HG03139 (cell line): Measurements from ENCODE around the gene CYP2A6.
"Not testable (repeated sequence)": the region's sequence is repeated elsewhere in the genome, so short reads cannot be mapped to it uniquely, and the experiment has no call there.

ENCODE experiments used
- ATAC-seq: cut with Tn5 transposase; IDR thresholded peaks from one replicate; pipeline ENCODE4 v1.9.1; 2021; ENCODE audit not compliant: unreplicated experiment

Gene CYP2A6

DNA sequence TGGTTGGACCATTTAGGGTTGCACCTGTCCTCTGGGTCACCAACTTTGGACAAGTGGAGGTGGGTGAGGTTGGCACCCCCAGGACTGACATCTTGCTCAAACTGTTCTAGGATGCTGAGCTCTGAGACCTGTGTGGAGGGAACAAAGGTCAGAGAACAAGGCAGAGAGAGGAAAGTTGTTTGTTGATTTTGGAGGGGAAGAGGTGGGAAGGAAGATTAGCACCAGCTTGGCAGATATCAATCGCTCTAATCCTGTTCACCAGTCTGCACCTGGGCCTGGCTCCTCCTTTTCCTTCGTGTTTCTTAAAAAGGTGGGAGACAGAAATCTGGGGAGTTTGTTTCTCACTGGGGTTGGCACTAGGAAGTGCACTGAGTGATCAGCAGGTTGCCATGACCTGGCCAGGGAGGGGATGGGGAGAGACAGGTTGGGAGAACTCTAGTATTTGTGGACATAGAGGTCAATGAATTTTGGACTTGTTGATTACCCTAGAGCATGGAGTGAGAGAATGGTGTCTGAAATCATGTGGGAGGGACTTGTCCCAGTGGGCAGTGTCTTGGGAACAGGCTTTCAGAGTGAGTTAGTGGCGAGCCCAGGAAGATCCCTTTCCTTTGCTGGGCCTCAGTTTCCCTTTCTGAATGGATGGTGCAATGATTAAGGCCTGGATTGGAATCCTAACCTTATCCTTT, 2.4 kb upstream of the CYP2A6 start:
- ATAC-seq = not testable (repeated sequence)

GRCh38 chr19:40846722-40847121, 3.5 kb downstream of the CYP2A6 start:
- ATAC-seq = not testable (repeated sequence)

- ATAC-seq = not testable (repeated sequence)
Observed at GRCh38 chr19:40843653-40844052, 6.6 kb downstream of the CYP2A6 start.

GRCh38 chr19:40842997-40843652, 7.1 kb downstream of the CYP2A6 start:
- ATAC-seq = not testable (repeated sequence)

DNA sequence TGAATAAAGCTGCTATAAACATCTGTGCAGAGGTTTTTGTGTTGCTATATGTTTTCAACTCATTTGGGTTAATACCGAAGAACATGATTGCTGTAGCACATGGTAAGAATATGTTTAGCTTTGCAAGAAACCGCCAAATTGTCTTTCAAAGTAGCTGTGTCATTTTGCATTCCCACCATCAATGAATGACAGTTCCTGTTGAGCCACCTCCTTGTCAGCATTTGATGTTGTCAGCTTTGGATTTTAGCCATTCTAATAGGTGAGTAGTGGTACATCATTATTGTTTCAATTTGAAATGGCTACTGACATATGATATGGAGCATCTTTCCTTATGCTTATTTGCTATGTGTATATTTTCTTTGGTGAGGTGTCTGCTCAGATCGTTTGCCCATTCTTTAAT, 8.2 kb downstream of the CYP2A6 start:
- not testable (repeated sequence) for ATAC-seq

- not testable (repeated sequence) for ATAC-seq
Observed at GRCh38 chr19:40838477-40838876, 11.8 kb downstream of the CYP2A6 start.

DNA sequence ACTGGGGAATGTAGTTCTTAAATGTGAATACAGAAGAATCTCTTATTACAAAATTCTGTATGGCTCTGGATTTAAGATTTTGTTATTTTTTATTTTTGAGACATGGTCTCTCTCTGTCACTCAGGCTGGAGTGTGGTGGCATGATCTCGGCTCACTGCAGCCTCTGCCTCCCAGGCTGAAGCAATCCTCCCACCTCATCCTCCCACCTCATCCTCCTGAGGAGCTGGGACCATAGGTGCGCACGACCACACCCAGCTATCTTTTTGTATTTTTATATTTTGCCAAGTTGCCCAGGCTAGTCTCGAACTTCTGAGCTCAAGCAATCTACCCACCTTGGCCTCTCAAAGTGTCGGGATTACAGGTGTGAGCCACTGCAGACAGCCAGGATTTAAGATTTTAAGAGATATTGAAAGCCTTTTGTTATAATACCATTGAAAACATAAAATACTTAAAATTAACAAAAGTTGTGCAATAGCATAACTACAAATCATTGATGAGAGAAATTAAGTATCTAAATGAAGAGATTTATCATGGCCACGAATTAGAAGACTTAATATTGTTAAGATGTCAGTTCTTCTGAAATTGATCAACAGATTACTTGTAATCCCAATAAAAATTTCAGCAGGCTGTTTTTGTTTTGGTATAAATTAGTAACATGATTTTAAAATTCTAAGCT, 13.4 kb downstream of the CYP2A6 start:
- no peak for ATAC-seq

- ATAC-seq = not testable (repeated sequence)
Observed at GRCh38 chr19:40833728-40834533, 16.3 kb downstream of the CYP2A6 start.

DNA sequence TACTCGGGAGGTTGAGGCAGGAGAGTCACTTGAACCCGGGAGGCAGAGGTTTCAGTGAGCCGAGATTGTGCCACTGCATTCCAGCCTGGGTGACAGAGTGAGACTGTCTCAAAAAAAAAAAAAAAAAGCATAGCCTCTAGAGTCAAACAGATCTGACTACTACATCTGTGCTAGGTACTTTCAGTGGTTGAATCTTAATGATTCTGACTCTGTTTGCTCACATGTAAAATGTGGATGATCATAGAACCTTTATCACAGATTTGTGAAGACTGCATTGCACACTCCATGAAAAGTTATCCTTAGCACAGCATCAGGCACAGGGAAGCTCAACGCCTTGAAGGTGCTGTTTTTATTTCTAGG, 17.8 kb downstream of the CYP2A6 start:
- ATAC-seq = not testable (repeated sequence)

- no peak for ATAC-seq
Observed at GRCh38 chr19:40831502-40832430, 18.5 kb downstream of the CYP2A6 start.

GRCh38 chr19:40830741-40831140, 19.5 kb downstream of the CYP2A6 start:
- not testable (repeated sequence) for ATAC-seq

DNA sequence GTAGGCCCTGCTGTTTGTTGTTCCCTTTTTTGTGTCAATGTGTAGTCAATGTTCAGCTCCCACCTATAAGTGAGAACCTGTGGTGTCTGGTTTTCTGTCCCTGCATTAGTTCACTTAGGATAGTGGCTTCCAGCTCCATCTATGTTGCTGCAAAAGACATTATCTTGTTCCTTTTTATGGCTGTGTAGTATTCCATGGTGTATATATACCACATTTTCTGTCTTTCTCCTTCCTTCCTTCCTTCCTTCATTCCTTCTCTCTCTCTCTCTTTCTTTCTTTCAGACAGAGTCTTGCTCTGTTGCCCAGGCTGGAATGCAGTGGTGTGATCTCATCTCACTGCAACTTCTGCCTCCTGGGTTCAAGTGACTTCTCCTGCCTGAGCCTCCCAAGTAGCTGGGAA, 21.0 kb downstream of the CYP2A6 start:
- ATAC-seq = no peak

DNA sequence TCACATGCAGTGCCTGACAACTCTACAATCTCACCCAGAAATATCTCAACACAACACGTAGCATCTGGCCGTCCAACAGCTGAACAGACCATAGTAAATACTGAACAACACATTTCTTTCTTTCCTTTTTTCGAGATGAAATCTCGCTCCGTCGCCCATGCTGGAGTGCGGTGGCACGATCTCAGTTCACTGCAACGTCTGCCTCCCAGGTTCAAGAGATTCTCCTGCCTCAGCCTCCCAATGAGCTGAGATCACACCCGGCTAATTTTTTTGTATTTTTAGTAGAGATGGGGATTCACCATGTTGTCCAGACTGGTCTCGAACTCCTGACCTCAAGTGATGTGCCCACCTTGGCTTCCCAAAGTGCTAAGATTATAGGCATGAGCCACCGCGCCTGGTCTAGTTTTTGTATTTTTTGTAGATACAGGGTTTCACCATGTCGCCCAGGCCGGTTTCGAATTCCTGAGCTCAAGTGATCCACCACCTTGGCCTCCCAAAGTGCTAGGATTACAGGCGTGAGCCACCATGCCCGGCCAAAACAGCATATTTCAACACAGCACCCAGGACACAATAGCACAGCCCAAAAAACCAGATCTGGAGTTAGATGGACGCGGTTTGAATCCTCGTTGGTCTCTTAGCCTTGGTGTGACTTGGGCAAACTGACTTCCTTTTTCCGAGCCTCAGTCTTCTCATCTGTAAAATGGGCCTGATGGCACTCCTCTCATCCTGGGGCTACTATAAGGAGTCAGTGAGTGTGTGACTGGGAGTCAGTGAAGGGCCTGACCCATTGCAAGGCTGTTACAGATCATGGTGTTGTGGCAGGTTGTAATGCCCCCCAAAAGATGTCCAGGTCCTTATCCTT, 22.6 kb downstream of the CYP2A6 start:
- ATAC-seq = no peak

GRCh38 chr19:40826699-40827385, 23.4 kb downstream of the CYP2A6 start:
- not testable (repeated sequence) for ATAC-seq

DNA sequence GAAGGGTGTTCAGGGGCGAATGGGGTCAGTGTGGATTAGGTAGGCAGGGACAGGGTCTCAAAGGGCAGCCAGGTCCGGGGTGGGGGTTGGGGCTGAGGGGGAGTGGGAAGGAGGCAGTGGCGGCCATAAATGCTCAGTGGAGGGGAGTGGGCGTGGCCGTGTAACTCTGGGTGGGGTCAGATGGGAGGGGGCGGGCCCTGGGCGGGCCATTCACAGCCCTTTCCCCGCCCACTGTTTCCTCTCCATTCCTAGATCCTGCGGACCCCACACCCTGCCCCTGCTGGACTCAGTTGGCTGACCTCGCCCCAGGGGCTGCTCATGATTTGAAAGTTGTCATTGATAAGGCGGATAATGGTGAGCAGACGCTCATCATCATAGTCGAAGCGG, 23.9 kb downstream of the CYP2A6 start:
- ATAC-seq = not testable (repeated sequence)

DNA sequence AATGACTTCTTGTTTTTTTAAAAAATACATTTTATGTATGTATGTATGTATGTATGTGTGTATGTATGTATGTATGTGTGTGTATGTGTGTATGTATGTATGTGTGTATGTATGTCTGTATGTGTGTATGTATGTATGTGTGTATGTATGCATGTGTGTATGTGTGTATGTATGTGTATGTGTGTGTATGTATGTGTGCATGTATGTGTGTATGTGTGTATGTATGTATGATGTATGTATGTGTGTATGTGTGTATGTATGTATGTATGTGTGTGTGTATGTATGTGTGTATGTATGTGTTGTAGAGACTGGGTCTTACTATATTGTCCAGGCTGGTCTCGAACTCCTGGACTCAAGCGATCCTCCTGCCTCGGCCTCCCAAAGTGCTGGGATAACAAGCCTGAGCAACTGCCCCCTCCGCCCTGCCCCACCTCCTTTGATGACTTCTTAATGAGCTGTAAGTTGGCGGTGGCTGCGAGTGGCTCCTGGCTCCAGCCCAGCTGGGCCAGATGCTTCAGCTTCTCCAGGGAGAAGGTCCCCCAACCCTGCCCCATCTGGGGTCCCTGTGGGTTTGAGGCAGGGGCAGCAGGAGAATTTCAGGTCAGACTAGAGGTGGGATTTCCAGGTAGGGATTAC, 24.7 kb downstream of the CYP2A6 start:
- ATAC-seq = not testable (repeated sequence)

- ATAC-seq = not testable (repeated sequence)
Observed at GRCh38 chr19:40824916-40825315, 25.3 kb downstream of the CYP2A6 start.
